ENCODE data around the gene OVOL1.

Gene OVOL1

GRCh38 chr11:65787649-65788622, 1.1 kb downstream of the OVOL1 start:
- H3K36me3 Mint-ChIP-seq (ENCODE audit: low read depth), result no peaks in the 10 kb centered on the region
- H3K4me3 Mint-ChIP-seq, result peak overlapping the region; percentile 84 to 88 (median 87)
- H3K27ac Mint-ChIP-seq, result peak overlapping the region; percentile 64 to 98 (median 88)
- TF ChIP-seq CTCF (IDR thresholded peaks at IDR 0.05; ENCODE audit: unreplicated experiment in 3 of 3), result no peak
- H3K27me3 Mint-ChIP-seq (ENCODE audit: low read depth), result peaks cover 92% of the 10 kb centered on the region
- H3K4me1 Mint-ChIP-seq, result peaks cover 14% of the 10 kb centered on the region
- no peaks in the 10 kb centered on the region for H3K9me3 Mint-ChIP-seq

DNA sequence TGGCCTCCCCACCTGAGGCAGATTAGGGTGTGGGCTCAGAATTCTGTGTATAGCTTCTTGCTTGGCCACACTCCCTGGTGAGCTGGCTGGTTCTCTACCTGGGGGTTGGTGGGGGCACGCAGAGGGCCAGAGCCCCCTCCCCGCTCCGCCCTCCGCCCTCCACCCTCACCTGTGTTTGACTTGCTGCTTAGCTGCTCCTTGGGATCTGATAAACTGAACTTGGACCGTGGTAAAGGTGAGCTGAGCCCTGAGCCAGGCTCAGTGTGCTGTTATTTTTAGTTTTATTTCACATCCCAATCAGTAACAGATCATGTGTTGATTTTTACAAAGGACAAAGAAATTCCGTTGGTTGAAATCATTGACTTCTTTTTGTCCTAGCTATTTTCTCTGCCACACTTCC, 2.0 kb downstream of the OVOL1 start:
- peaks cover 84% of the 10 kb centered on the region for H3K27me3 Mint-ChIP-seq (ENCODE audit: low read depth)
- no peaks in the 10 kb centered on the region for H3K36me3 Mint-ChIP-seq (ENCODE audit: low read depth)
- peaks cover 14% of the 10 kb centered on the region for H3K4me1 Mint-ChIP-seq
- H3K4me3 Mint-ChIP-seq, result peak overlapping the region; percentile 84 to 88 (median 87)
- no peak for TF ChIP-seq CTCF (IDR thresholded peaks at IDR 0.05; ENCODE audit: unreplicated experiment in 3 of 3)
- no peaks in the 10 kb centered on the region for H3K9me3 Mint-ChIP-seq
- peak overlapping the region; percentile 27 to 98 (median 79) for H3K27ac Mint-ChIP-seq

GRCh38 chr11:65789230-65790103, 2.6 kb downstream of the OVOL1 start:
- H3K9me3 Mint-ChIP-seq, result no peaks in the 10 kb centered on the region
- H3K27me3 Mint-ChIP-seq (ENCODE audit: low read depth), result peaks cover 81% of the 10 kb centered on the region
- H3K36me3 Mint-ChIP-seq (ENCODE audit: low read depth), result no peaks in the 10 kb centered on the region
- peak overlapping the region; percentile 27 to 98 (median 79) for H3K27ac Mint-ChIP-seq
- no peak for TF ChIP-seq CTCF (IDR thresholded peaks at IDR 0.05; ENCODE audit: unreplicated experiment in 3 of 3)
- peaks cover 14% of the 10 kb centered on the region for H3K4me1 Mint-ChIP-seq
- peak overlapping the region; percentile 53 to 88 (median 79) for H3K4me3 Mint-ChIP-seq

- Mint-ChIP-seq H3K27ac (peak overlapping the region in 2 of 3 experiments; percentile 6 to 55), H3K36me3 (ENCODE audit: low read depth) (no peaks in the 10 kb centered on the region), H3K4me3 (no peak overlapping the region), H3K27me3 (ENCODE audit: low read depth) (peaks cover 78% of the 10 kb centered on the region), H3K4me1 (peaks cover 14% of the 10 kb centered on the region), H3K9me3 (no peaks in the 10 kb centered on the region)
- TF ChIP-seq CTCF (IDR thresholded peaks at IDR 0.05; ENCODE audit: unreplicated experiment in 3 of 3), result no peak
Measured at GRCh38 chr11:65790104-65790901, 3.4 kb downstream of the OVOL1 start.

DNA sequence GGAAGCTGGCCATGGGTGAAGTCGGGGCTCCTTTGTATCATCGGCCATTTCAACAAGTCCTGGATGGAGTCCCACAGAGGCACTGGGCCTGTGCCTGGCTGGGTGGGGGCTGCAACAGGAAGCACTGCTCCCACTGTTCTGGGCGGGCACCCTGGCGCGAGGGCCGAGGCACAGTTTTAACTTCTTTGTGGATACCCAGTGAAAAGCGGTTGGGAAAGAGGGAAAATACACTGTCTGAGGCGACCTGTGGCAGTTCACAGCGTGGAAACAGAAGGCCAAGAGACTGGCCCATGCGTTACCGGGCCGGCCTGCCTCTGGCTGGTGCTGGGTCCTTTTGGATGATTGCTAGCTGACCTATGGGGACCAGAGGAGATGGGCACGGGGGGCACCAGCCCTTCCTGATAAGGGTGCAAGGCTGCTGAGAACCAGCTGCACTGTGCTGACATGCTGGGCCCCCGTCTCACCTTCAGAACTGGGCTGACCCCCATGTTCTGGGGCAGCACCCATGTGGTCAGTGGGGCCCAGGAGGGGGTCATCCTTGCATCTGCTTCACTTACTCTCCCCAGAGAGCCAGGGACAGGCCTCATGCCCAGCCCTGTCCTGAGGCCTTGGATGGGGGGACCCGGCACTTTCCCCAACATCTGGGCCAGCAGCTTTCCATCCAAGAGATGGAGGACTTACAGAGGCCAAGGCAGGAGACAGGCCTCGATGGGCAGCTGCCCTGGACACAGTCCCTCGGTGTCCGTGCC, 4.2 kb downstream of the OVOL1 start:
- no peaks in the 10 kb centered on the region for H3K36me3 Mint-ChIP-seq (ENCODE audit: low read depth)

More for the DNA sequence above, 4.2 kb downstream of the OVOL1 start:
- Mint-ChIP-seq H3K9me3 (no peaks in the 10 kb centered on the region), H3K27ac (peak overlapping the region in 1 of 3 experiments; percentile 6), H3K27me3 (ENCODE audit: low read depth) (peaks cover 70% of the 10 kb centered on the region), H3K4me1 (peaks cover 10% of the 10 kb centered on the region), H3K4me3 (no peak overlapping the region)
- no peak for TF ChIP-seq CTCF (IDR thresholded peaks at IDR 0.05; ENCODE audit: unreplicated experiment in 3 of 3)
